ENCODE results near the gene PSME2. TPM values are rescaled to one million over a fixed set of nuclear protein-coding genes. Genes with fewer than 3 reads are reported as not detected.

PSME2 gene
- total and polyA plus RNA-seq, 2 of the 13 experiments (the other 11 are each of a cell fraction or from before 2014, with no cell fraction given): 332 to 716 TPM

GRCh38 chr14:24188251-24189058 is 42.0 kb upstream of the PSME2 start, which contains the start of gene IPO4 (continued):
- TF ChIP-seq SIN3A (IDR thresholded peaks at IDR 0.05; ENCODE audit: borderline replicate concordance, low read depth, low read length) (peak; percentile 100), FOSL2 (CRISPR knock-in tag; IDR thresholded peaks at IDR 0.05) (peak; percentile 90), ZNF558 (CRISPR knock-in tag; IDR thresholded peaks at IDR 0.05; ENCODE audit: borderline replicate concordance) (no peak), ZNF512 (CRISPR knock-in tag; IDR thresholded peaks at IDR 0.05) (peak; percentile 79), ZNF383 (CRISPR knock-in tag; IDR thresholded peaks at IDR 0.05; ENCODE audit: borderline replicate concordance) (peak; percentile 95), PHF20 (CRISPR knock-in tag; IDR thresholded peaks at IDR 0.05) (no peak), KDM1A (CRISPR knock-in tag; IDR thresholded peaks at IDR 0.05) (peak; percentile 65; the same call in 1 of the 2 replicates), TAF1 (CRISPR knock-in tag; IDR thresholded peaks at IDR 0.05) (peak; percentile 97), CAMTA2 (CRISPR knock-in tag; IDR thresholded peaks at IDR 0.05; ENCODE audit: borderline replicate concordance) (peak; percentile 100), RARA (CRISPR knock-in tag; IDR thresholded peaks at IDR 0.05) (peak; percentile 60), ZNF253 (CRISPR knock-in tag; IDR thresholded peaks at IDR 0.05; ENCODE audit: borderline replicate concordance) (peak; percentile 89; the same call in 1 of the 2 replicates), ZSCAN12 (CRISPR knock-in tag; IDR thresholded peaks at IDR 0.05) (peak; percentile 76; the same call in 1 of the 2 replicates), ZBTB14 (CRISPR knock-in tag; IDR thresholded peaks at IDR 0.05) (peak; percentile 70), ZNF598 (CRISPR knock-in tag; IDR thresholded peaks at IDR 0.05; ENCODE audit: borderline replicate concordance) (peak; percentile 99), ZNF33A (CRISPR knock-in tag; IDR thresholded peaks at IDR 0.05; ENCODE audit: borderline replicate concordance) (no peak), BRF2 (CRISPR knock-in tag; IDR thresholded peaks at IDR 0.05) (peak; percentile 98), STAT5B (CRISPR knock-in tag; IDR thresholded peaks at IDR 0.05) (peak; percentile 93; the same call in 1 of the 2 replicates), CENPX (CRISPR knock-in tag; IDR thresholded peaks at IDR 0.05) (no peak), ZNF720 (CRISPR knock-in tag; IDR thresholded peaks at IDR 0.05) (0 out of 2 replicates have a peak, but pooled peaks have one; percentile 82), ZNF570 (CRISPR knock-in tag; IDR thresholded peaks at IDR 0.05; ENCODE audit: borderline replicate concordance) (no peak), ZNF446 (CRISPR knock-in tag; IDR thresholded peaks at IDR 0.05) (peak; percentile 39; the same call in 1 of the 2 replicates), ZBTB34 (CRISPR knock-in tag; IDR thresholded peaks at IDR 0.05) (peak; percentile 98), ZNF274 (CRISPR knock-in tag; IDR thresholded peaks at IDR 0.05) (peak; percentile 98), ZNF292 (CRISPR knock-in tag; IDR thresholded peaks at IDR 0.05; ENCODE audit: borderline replicate concordance, low read depth) (peak; percentile 78; the same call in 1 of the 2 replicates), DMAP1 (CRISPR knock-in tag; IDR thresholded peaks at IDR 0.05) (peak; percentile 100), BCL6 (CRISPR knock-in tag; IDR thresholded peaks at IDR 0.05) (peak; percentile 83)
